ENCODE data around the gene KIAA1755. TPM values are rescaled to one million over a fixed set of nuclear protein-coding genes. Genes with fewer than 3 reads are reported as not detected.

KIAA1755 gene
- total and polyA plus RNA-seq, 10 of the 15 experiments (the other 5 are each of a cell fraction or from before 2014, with no cell fraction given) = not detected

DNA sequence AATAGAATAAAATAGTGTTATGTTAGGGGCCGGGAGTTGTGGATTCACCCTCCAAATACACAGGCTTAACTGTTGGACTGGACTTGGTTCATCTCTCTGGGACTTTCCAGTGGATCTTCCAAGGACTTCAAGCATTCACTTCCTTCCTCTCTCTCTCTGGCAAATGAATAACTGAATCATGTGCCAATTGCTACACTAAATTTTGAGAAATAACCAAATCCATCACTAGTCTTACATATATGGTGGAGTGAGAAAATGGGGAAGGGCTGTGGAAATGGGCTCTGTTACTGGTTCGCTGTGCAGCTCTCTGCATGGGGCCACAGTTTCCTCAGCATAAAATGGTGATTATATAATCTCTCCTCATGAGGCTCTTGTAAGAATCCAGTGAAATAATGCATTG, 6.8 kb upstream of the KIAA1755 start (continued):
- TF ChIP-seq, protein P1, sequence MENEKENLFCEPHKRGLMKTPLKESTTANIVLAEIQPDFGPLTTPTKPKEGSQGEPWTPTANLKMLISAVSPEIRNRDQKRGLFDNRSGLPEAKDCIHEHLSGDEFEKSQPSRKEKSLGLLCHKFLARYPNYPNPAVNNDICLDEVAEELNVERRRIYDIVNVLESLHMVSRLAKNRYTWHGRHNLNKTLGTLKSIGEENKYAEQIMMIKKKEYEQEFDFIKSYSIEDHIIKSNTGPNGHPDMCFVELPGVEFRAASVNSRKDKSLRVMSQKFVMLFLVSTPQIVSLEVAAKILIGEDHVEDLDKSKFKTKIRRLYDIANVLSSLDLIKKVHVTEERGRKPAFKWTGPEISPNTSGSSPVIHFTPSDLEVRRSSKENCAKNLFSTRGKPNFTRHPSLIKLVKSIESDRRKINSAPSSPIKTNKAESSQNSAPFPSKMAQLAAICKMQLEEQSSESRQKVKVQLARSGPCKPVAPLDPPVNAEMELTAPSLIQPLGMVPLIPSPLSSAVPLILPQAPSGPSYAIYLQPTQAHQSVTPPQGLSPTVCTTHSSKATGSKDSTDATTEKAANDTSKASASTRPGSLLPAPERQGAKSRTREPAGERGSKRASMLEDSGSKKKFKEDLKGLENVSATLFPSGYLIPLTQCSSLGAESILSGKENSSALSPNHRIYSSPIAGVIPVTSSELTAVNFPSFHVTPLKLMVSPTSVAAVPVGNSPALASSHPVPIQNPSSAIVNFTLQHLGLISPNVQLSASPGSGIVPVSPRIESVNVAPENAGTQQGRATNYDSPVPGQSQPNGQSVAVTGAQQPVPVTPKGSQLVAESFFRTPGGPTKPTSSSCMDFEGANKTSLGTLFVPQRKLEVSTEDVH (IDR thresholded peaks at IDR 0.05; ENCODE audit: low read depth, partially characterized antibody) = no peak
- TF ChIP-seq, protein P2, sequence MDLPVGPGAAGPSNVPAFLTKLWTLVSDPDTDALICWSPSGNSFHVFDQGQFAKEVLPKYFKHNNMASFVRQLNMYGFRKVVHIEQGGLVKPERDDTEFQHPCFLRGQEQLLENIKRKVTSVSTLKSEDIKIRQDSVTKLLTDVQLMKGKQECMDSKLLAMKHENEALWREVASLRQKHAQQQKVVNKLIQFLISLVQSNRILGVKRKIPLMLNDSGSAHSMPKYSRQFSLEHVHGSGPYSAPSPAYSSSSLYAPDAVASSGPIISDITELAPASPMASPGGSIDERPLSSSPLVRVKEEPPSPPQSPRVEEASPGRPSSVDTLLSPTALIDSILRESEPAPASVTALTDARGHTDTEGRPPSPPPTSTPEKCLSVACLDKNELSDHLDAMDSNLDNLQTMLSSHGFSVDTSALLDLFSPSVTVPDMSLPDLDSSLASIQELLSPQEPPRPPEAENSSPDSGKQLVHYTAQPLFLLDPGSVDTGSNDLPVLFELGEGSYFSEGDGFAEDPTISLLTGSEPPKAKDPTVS (IDR thresholded peaks at IDR 0.05; ENCODE audit: low read depth, low read length) = no peak
- TF ChIP-seq SMC3 (IDR thresholded peaks at IDR 0.05; ENCODE audit: borderline replicate concordance, low read length) = no peak

DNA sequence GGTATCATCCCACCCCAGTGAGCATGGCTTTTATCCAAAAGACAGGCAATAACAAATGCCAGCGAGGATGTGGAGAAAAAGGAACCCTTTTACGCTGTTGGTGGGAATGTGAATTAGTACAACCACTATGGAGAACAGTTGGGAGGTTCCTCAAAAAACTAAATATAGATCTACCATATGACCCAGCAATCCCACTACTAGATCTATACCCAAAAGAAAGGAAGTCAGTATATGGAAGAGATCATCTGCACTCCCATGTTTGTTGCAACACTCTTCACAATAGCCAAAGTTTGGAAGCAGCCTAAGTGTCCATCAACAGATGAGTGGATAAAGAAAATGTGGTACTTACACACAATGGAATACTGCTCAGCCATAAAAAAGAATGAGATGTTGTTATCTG, 5.9 kb upstream of the KIAA1755 start:
- in situ Hi-C loops (cut with MboI) (no loop called here), intact Hi-C loops (cut with micrococcal nuclease; ENCODE audit: unreplicated experiment) (no loop called here)
- ATAC-seq (no peak), DNase-seq (ENCODE audit: low read depth, low spot score) (no peak), FAIRE-seq (no peak)
- ChIA-PET RAD21 (ENCODE audit: unreplicated experiment) (no interaction called here), POLR2A (no interaction called here), CTCF (no interaction called here), SMC1A (ENCODE audit: uncharacterized antibody, unreplicated experiment) (no interaction called here)
- Histone ChIP-seq H3K9ac (ENCODE audit: control insufficient read depth, insufficient read depth, low read length) (no peak overlapping the region), H3K36me3 (ENCODE audit: control insufficient read depth in 2 of 2, insufficient read depth in 2 of 2, low read length in 1 of 2) (no peaks in the 10 kb centered on the region), H4K20me1 (ENCODE audit: control insufficient read depth, insufficient read depth) (no peaks in the 10 kb centered on the region), H2AFZ (ENCODE audit: control insufficient read depth, low read depth, low read length) (no peak overlapping the region), H3K4me3 (no peak overlapping the region), H3K79me2 (ENCODE audit: control insufficient read depth, insufficient read depth, low read length) (no peaks in the 10 kb centered on the region), H3K4me2 (ENCODE audit: control insufficient read depth, insufficient read depth) (no peak overlapping the region), H3K9me3 (replicated peaks; ENCODE audit: control insufficient read depth, insufficient read depth, low read length) (no peaks in the 10 kb centered on the region), H3K27ac (ENCODE audit: control insufficient read depth, insufficient read depth) (no peak overlapping the region), H3K27me3 (replicated peaks in 1 of 2; ENCODE audit: control insufficient read depth in 2 of 2, insufficient read depth in 2 of 2, low read length in 1 of 2) (peaks cover 1 to 4% of the 10 kb centered on the region in 2 experiments; a peak in 3 of 4 replicates), H3K4me1 (ENCODE audit: control insufficient read depth, insufficient read depth, low read length) (no peaks in the 10 kb centered on the region)
- WGBS (ENCODE audit: insufficient coverage, insufficient replicate concordance, low lambda C conversion rate, missing lambda C conversion rate) = 2% methylated on average over 2 of the region's 2 CpGs
- BruUV-seq (replicated peaks) = no TSS peak
- no peak for TF ChIP-seq ZNF24 (IDR thresholded peaks at IDR 0.05)
- TF ChIP-seq, protein P3, sequence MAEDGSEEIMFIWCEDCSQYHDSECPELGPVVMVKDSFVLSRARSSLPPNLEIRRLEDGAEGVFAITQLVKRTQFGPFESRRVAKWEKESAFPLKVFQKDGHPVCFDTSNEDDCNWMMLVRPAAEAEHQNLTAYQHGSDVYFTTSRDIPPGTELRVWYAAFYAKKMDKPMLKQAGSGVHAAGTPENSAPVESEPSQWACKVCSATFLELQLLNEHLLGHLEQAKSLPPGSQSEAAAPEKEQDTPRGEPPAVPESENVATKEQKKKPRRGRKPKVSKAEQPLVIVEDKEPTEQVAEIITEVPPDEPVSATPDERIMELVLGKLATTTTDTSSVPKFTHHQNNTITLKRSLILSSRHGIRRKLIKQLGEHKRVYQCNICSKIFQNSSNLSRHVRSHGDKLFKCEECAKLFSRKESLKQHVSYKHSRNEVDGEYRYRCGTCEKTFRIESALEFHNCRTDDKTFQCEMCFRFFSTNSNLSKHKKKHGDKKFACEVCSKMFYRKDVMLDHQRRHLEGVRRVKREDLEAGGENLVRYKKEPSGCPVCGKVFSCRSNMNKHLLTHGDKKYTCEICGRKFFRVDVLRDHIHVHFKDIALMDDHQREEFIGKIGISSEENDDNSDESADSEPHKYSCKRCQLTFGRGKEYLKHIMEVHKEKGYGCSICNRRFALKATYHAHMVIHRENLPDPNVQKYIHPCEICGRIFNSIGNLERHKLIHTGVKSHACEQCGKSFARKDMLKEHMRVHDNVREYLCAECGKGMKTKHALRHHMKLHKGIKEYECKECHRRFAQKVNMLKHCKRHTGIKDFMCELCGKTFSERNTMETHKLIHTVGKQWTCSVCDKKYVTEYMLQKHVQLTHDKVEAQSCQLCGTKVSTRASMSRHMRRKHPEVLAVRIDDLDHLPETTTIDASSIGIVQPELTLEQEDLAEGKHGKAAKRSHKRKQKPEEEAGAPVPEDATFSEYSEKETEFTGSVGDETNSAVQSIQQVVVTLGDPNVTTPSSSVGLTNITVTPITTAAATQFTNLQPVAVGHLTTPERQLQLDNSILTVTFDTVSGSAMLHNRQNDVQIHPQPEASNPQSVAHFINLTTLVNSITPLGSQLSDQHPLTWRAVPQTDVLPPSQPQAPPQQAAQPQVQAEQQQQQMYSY (CRISPR knock-in tag; IDR thresholded peaks at IDR 0.05) = no peak
- TF ChIP-seq, protein P4, sequence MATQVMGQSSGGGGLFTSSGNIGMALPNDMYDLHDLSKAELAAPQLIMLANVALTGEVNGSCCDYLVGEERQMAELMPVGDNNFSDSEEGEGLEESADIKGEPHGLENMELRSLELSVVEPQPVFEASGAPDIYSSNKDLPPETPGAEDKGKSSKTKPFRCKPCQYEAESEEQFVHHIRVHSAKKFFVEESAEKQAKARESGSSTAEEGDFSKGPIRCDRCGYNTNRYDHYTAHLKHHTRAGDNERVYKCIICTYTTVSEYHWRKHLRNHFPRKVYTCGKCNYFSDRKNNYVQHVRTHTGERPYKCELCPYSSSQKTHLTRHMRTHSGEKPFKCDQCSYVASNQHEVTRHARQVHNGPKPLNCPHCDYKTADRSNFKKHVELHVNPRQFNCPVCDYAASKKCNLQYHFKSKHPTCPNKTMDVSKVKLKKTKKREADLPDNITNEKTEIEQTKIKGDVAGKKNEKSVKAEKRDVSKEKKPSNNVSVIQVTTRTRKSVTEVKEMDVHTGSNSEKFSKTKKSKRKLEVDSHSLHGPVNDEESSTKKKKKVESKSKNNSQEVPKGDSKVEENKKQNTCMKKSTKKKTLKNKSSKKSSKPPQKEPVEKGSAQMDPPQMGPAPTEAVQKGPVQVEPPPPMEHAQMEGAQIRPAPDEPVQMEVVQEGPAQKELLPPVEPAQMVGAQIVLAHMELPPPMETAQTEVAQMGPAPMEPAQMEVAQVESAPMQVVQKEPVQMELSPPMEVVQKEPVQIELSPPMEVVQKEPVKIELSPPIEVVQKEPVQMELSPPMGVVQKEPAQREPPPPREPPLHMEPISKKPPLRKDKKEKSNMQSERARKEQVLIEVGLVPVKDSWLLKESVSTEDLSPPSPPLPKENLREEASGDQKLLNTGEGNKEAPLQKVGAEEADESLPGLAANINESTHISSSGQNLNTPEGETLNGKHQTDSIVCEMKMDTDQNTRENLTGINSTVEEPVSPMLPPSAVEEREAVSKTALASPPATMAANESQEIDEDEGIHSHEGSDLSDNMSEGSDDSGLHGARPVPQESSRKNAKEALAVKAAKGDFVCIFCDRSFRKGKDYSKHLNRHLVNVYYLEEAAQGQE (IDR thresholded peaks at IDR 0.05; ENCODE audit: low read depth, low read length) = no peak
- TF ChIP-seq GABPA (IDR thresholded peaks at IDR 0.05; ENCODE audit: low read depth) = no peak
- TF ChIP-seq BHLHE40 (IDR thresholded peaks at IDR 0.05; ENCODE audit: borderline replicate concordance in 1 of 2, low read depth in 2 of 2, low read length in 1 of 2) = no peak
- no peak for TF ChIP-seq SMARCA5 (IDR thresholded peaks at IDR 0.05)
- TF ChIP-seq POLR2AphosphoS2 (IDR thresholded peaks at IDR 0.05; ENCODE audit: low read depth, low read length) = no peak
- TF ChIP-seq ZNF622 (IDR thresholded peaks at IDR 0.05) = no peak
- no peak for TF ChIP-seq JUNB (IDR thresholded peaks at IDR 0.05)

All from GM12878 (cell line).